GM13977 (cell line): ENCODE measurements around the gene CHD1L.
"Not testable (repeated sequence)": the region's sequence is repeated elsewhere in the genome, so short reads cannot be mapped to it uniquely, and the experiment has no call there.

Experiments used
- DNase-seq: peaks from one replicate; pipeline ENCODE4 v3.0.0; 2012; ENCODE audit warnings: low spot score
- CTCF ChIP-seq: IDR thresholded peaks from 2 replicates; pipeline ENCODE4 v1.5.1; 2012; ENCODE audit warnings: mild to moderate bottlenecking, control low read depth; ENCODE audit not compliant: insufficient read depth; ENCODE audit errors: extremely low read depth, missing control alignments
- in situ Hi-C: fragments of 300-500 bp; cut with MboI; formaldehyde crosslinking; loops from one replicate; pipeline ENCODE4 v1.12.0; 2022; ENCODE audit warnings: low sequenced_read_pairs, low pct_unique_long_range_greater_than_20kb, mixed read lengths, inconsistent platforms; ENCODE audit not compliant: unreplicated experiment

CHD1L gene

GRCh38 chr1:147242449-147243227 lies at the start of gene CHD1L:
CHD1L (plus strand) TSS chr1:147242684; CDS start chr1:147242704, 20 bp downstream.
- in situ Hi-C loops = loop anchor here (10.0 kb wide), 1 partner anchor 68 kb away; the partner anchor contains the start of gene PRKAB2
- DNase-seq = peak; percentile 94
- TF ChIP-seq CTCF = peak; percentile 97

DNA sequence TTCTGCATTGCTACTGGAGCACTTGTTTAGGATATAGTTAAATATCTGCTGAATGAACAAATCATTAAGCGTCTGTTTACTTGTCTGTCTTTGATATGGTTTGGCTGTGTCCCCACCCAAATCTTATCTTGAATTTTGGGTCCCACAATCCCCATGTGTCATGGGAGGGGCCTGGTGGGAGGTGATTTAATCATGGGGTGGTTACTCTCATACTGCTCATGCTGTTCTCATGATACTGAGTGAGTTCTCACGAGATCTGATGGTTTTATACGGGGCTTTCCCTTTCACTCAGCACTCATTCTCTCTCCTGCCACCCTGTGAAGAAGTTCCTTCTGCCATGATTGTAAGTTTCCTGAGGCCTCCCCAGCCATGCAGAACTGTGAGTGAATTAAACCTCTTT lies 45.2 kb upstream of the CHD1L start:
- in situ Hi-C loops, DNase-seq: not testable (repeated sequence)

- DNase-seq = no peak
- in situ Hi-C loops = no loop called here
- no peak for TF ChIP-seq CTCF
Measured at GRCh38 chr1:147201276-147201675, 41.2 kb upstream of the CHD1L start.

GRCh38 chr1:147201786-147202185 lies 40.7 kb upstream of the CHD1L start:
- no peak for DNase-seq
- in situ Hi-C loops = no loop called here
- no peak for TF ChIP-seq CTCF

GRCh38 chr1:147202576-147202975 lies 39.9 kb upstream of the CHD1L start:
- in situ Hi-C loops = no loop called here
- no peak for DNase-seq
- TF ChIP-seq CTCF = no peak

- in situ Hi-C loops = no loop called here
- no peak for DNase-seq
- TF ChIP-seq CTCF = no peak
Measured at GRCh38 chr1:147204080-147204479, 38.4 kb upstream of the CHD1L start.

- in situ Hi-C loops = no loop called here
- TF ChIP-seq CTCF = no peak
- no peak for DNase-seq
Measured at GRCh38 chr1:147207192-147207591, 35.3 kb upstream of the CHD1L start.
